Fibroblast of skin of abdomen (primary cell): ENCODE measurements around the gene POU3F1.

Source experiments
- DNase-seq: peaks from one replicate; pipeline ENCODE4 v3.0.0-alpha.2; 2013

POU3F1 gene

GRCh38 chr1:38003261-38004250 is 43.0 kb downstream of the POU3F1 start:
- DNase-seq, result peak; percentile 48

DNA sequence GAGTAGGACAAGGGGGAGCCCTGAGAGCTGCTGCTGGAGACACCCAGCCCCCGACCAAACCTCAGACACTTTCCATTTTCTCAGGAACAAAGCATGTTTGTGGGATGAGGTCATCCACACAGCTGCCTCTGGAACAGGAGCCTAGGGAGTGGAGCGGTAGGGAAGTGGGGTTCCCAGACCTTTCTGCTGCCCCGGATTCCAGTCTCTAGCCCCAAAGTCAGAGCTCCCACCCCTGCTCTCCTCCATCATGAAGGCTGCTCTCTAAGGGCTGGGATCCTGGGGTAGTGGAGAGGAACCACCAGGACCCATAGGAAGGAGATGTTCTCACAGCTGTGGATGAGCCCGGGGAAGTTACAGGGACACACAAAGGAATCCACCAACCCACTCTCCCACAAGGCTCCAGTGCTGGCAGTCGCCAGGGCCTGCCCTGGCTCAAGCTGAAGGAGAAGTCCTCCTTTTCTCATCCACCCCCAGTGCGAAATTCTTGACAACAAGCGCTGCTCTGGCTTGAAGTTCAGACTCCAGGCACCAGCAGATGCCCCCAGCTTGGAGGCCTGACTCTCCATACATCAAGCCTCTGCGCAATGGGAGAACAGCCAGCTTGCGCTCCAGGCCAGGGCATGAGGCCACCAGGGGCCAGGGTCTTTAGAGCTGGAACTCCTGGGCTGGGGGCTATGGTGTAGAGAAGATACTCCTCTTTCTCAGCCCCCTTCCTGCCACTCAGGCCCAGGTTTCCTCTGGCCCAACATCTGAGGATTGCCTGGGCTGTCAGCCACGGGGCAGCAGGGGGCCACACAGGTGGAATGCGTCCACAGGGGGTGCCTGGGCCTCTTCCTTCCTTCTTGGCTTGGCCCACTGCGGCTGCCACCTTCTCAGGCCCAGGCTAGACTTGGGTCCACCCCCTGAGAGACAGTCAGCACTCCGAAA is 45.8 kb downstream of the POU3F1 start:
- DNase-seq, result peak; percentile 92

DNA sequence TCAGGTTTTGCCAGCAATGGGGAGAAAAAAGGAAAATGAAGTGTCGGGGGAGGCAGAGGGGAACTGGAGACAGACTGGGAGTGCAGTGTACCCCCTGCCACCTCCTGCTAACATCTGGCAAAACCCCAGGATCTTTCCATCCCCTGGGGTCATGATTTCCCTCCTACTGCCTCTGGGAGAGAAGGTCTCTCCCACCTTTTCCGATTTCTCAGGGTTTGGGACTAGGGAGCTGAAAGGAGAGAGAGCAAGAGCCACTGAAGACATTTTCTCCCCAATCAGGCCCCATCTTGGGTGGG is 46.4 kb downstream of the POU3F1 start:
- no peak for DNase-seq

- peak; percentile 72 for DNase-seq
These were observed 47.0 kb downstream of the POU3F1 start for GRCh38 chr1:37999430-38000232.

GRCh38 chr1:37998913-37999429 is 47.6 kb downstream of the POU3F1 start:
- DNase-seq, result no peak

DNA sequence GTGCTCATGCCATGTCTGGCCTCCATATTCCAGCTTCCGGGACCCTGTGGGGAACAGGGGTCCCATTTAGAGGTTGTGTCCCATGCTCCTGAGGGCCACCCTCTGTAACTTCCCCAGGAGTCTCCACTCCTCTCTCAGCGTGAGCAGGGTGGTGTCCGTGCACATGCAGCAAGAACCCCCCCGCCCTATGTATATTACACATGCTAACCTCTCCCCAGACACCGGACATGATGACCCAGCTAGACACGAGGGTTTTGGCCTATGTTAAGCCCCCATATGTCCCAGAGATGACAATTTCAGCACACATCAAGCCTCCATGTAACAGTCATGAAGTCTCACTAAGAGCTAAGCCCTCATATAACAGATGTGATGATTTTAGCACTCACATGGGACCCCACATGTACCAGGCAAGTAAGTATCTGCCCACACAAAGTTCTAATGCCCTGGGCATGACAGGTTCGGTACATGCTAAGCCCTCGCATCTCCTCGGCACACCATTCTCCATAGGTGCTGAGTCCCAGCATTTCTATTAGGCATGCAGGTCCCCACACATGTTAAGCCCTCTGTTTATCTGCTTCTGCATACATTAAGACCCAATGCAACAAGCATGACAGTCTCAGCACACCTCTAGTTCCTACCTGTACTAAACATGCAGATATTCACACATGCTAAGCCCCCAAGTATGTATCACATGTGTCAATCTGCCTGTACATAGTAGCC is 48.3 kb downstream of the POU3F1 start:
- DNase-seq, result no peak

- DNase-seq, result no peak
These were observed 49.1 kb downstream of the POU3F1 start for GRCh38 chr1:37997256-37998088.

DNA sequence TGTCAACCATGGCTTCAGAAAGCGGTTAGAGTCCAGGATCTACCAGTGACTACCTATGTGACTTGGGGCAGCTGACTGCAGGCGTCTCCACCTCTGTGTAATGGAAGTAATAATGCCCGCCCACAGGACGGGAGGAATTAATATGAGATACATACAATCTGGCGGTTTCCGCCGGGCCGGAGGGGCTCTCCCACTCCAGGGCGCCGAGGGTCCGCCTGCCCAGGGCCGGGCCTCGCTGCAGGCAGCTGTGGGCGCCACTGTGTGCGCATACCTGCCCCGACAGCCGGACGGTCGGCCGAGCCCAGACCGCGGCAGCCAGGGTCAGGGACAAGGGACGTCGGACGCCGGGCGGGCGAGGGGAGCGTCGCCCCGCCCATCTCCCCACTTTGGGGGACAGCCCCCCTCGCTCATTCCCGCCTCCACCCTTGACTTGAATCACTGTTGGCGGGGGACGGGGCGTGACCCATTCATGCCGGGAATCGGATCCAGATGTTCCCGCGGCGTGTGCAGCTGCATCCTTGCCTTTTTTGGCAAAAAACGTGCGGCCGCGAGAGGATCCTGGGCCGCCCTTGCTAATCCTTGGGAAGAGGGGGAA is 50.7 kb downstream of the POU3F1 start:
- DNase-seq, result peak; percentile 98

- DNase-seq, result peak; percentile 12
These were observed 51.6 kb downstream of the POU3F1 start for GRCh38 chr1:37994886-37995566.
